WI38 (cell line): ENCODE results near the gene PCDHA9.

Experiments used
- H3K4me3 ChIP-seq: 2 replicates; pipeline ENCODE4 v1.5.1; 2011; ENCODE audit warnings: low read depth, mild to moderate bottlenecking, control low read depth, low read length
- CTCF ChIP-seq: IDR thresholded peaks from 2 replicates; pipeline ENCODE4 v1.5.1; 2012; ENCODE audit warnings: low read depth, mild to moderate bottlenecking, control low read depth, low read length

Gene PCDHA9

GRCh38 chr5:140855772-140856674 lies 7.8 kb downstream of the PCDHA9 start, which contains the start of gene PCDHA10:
Gene PCDHA10, plus strand, starts transcription at chr5:140855897. Its CDS starts 152 bp downstream, at chr5:140856049.
- H3K4me3 ChIP-seq = no peak within 1 kb of the TSS
- no peak for TF ChIP-seq CTCF

GRCh38 chr5:140857177-140857986 lies 9.2 kb downstream of the PCDHA9 start:
- no peak for TF ChIP-seq CTCF
- no peak overlapping the region for H3K4me3 ChIP-seq

GRCh38 chr5:140857987-140858240 lies 9.7 kb downstream of the PCDHA9 start:
- no peak for TF ChIP-seq CTCF

GRCh38 chr5:140862441-140863295 lies 14.5 kb downstream of the PCDHA9 start:
- no peak overlapping the region for H3K4me3 ChIP-seq
- no peak for TF ChIP-seq CTCF

More at GRCh38 chr5:140857987-140858240, 9.7 kb downstream of the PCDHA9 start:
- no peak overlapping the region for H3K4me3 ChIP-seq

GRCh38 chr5:140868721-140869554 lies 20.8 kb downstream of the PCDHA9 start, which contains the start of gene PCDHA11:
Gene PCDHA11, plus strand, starts transcription at chr5:140868957. Its CDS starts 147 bp downstream, at chr5:140869104.
- no peak for TF ChIP-seq CTCF
- no peak within 1 kb of the TSS for H3K4me3 ChIP-seq

GRCh38 chr5:140869555-140869886 lies 21.3 kb downstream of the PCDHA9 start:
- H3K4me3 ChIP-seq = no peak overlapping the region
- TF ChIP-seq CTCF = no peak
